Activated T-helper 17 cell treated with anti-CD3 and anti-CD28 coated beads, Interleukin-2, amount 50 U/mL, for 72 hours (primary cell): ENCODE results near the gene GRIN3B. TPM values are rescaled to one million over a fixed set of nuclear protein-coding genes. Genes with fewer than 3 reads are reported as not detected.

Source experiments
- ATAC-seq: fragments of 150-1000 bp; cut with Tn5 transposase; replicated peaks from 2 replicates; pipeline ENCODE4 v1.10.0; 2021; ENCODE audit warnings: mild to moderate bottlenecking, moderate library complexity
- H3K27ac Mint-ChIP-seq: one replicate; pipeline ENCODE4 v1.8.0; 2022; ENCODE audit warnings: mixed read lengths
- H3K27me3 Mint-ChIP-seq: one replicate; pipeline ENCODE4 v1.8.0; 2022; ENCODE audit warnings: mixed read lengths
- H3K36me3 Mint-ChIP-seq: one replicate; pipeline ENCODE4 v1.8.0; 2022; ENCODE audit warnings: low read depth, mild to moderate bottlenecking, mixed read lengths
- H3K4me1 Mint-ChIP-seq: one replicate; pipeline ENCODE4 v1.8.0; 2022; ENCODE audit warnings: mixed read lengths
- H3K4me3 Mint-ChIP-seq: one replicate; pipeline ENCODE4 v1.8.0; 2022; ENCODE audit warnings: mild to moderate bottlenecking, mixed read lengths
- H3K9me3 Mint-ChIP-seq: one replicate; pipeline ENCODE4 v1.8.0; 2022; ENCODE audit warnings: mixed read lengths
- total RNA-seq, 2 donors: library from RNA; stranded (reverse); gene quantifications; one replicate each; pipeline ENCODE4 v1.2.3, GENCODE V29; 2022

GRIN3B gene
- total RNA-seq, 2 donors from 2014 or later: 0.21 TPM; not detected in 1

GRCh38 chr19:961866-962620 lies 38.2 kb upstream of the GRIN3B start:
- H3K36me3 Mint-ChIP-seq: peaks cover 35% of the 10 kb centered on the region
- H3K4me3 Mint-ChIP-seq: no peak overlapping the region
- no peak for ATAC-seq
- peaks cover 9% of the 10 kb centered on the region for H3K4me1 Mint-ChIP-seq
- peak overlapping the region; percentile 46 for H3K27ac Mint-ChIP-seq
- no peaks in the 10 kb centered on the region for H3K9me3 Mint-ChIP-seq
- H3K27me3 Mint-ChIP-seq: no peaks in the 10 kb centered on the region

DNA sequence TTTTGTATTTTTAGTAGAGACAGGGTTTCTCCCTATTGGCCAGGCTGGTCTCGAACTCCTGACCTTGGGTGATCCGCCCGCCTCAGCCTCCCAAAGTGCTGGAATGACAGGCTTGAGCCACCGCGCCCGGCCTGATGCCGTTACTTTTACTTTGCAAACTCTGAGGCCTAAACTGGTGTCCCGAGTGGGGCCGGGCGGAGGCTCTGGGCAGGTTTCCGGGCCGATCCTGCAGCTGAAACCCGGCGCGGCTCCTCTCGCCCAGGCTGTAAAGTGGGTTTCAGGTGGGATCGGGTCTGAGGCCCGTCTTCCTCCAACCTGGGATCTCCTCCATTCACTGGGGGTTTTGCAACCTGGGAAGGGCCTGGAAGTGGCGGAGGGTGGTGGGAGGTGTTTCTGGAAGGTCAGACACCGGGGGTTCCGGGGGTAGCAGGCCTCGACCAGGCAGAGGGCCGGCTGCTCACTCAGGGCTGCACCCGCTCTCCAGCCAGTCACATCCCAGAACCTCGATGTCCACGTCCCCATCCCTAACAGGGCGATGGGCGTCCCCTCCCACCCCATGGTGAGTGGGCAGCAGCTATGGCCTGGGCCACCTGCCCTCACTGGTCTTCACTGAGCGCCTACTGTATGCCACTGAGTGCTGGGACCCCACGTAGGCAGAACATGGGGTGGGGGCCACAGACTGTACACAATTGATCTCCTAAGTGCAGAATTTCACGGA lies 37.4 kb upstream of the GRIN3B start:
- Mint-ChIP-seq H3K4me3 (no peak overlapping the region), H3K27me3 (no peaks in the 10 kb centered on the region), H3K4me1 (peaks cover 9% of the 10 kb centered on the region), H3K9me3 (no peaks in the 10 kb centered on the region), H3K27ac (no peak overlapping the region), H3K36me3 (peaks cover 42% of the 10 kb centered on the region)
- ATAC-seq: no peak

DNA sequence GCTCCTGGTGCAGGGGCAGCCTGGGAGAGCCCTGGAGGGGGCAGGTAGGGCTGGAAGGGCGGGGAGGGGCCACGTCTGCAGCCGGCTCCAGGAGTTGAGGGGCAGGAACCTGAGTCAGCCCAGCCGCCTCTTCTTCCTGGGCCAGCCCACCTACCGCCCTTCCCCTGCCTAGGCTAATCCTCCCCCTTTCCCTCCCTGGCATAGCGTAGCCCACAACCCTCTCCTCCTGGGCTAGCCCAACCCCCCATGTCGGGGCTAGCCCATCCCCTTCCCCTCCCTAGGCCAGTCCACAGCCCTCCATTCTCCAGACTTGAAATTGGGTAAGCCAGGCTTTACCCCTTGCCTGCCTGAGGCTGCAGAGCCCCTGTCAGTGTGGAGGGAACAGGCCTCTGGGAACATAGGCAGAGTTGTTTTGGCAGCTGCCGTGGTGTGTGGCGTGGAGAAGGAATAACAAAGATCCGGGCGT lies 36.7 kb upstream of the GRIN3B start:
- no peak overlapping the region for H3K4me3 Mint-ChIP-seq
- no peak for ATAC-seq
- peaks cover 49% of the 10 kb centered on the region for H3K36me3 Mint-ChIP-seq
- no peaks in the 10 kb centered on the region for H3K9me3 Mint-ChIP-seq
- H3K27me3 Mint-ChIP-seq: no peaks in the 10 kb centered on the region
- H3K27ac Mint-ChIP-seq: no peak overlapping the region
- peaks cover 9% of the 10 kb centered on the region for H3K4me1 Mint-ChIP-seq

DNA sequence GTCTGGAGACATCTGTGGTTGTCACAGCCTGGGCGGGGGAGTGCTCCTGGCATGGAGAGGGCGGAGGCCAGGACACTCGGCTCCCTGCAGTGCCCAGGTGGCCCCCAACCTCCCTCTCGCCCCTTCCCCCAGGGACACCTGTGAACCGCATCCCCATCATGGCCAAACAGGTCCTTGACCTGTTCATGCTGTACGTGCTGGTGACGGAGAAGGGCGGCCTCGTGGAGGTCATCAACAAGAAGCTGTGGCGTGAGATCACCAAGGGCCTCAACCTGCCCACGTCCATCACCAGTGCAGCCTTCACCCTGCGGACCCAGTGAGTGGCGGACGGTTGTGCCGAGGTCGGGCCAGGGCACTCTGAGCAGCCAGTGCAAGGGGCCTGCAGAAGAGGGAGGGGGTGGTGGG lies 36.1 kb upstream of the GRIN3B start:
- H3K4me1 Mint-ChIP-seq: peaks cover 5% of the 10 kb centered on the region
- no peak overlapping the region for H3K27ac Mint-ChIP-seq
- H3K27me3 Mint-ChIP-seq: no peaks in the 10 kb centered on the region
- no peak for ATAC-seq
- no peaks in the 10 kb centered on the region for H3K9me3 Mint-ChIP-seq
- H3K4me3 Mint-ChIP-seq: no peak overlapping the region
- H3K36me3 Mint-ChIP-seq: peaks cover 50% of the 10 kb centered on the region

DNA sequence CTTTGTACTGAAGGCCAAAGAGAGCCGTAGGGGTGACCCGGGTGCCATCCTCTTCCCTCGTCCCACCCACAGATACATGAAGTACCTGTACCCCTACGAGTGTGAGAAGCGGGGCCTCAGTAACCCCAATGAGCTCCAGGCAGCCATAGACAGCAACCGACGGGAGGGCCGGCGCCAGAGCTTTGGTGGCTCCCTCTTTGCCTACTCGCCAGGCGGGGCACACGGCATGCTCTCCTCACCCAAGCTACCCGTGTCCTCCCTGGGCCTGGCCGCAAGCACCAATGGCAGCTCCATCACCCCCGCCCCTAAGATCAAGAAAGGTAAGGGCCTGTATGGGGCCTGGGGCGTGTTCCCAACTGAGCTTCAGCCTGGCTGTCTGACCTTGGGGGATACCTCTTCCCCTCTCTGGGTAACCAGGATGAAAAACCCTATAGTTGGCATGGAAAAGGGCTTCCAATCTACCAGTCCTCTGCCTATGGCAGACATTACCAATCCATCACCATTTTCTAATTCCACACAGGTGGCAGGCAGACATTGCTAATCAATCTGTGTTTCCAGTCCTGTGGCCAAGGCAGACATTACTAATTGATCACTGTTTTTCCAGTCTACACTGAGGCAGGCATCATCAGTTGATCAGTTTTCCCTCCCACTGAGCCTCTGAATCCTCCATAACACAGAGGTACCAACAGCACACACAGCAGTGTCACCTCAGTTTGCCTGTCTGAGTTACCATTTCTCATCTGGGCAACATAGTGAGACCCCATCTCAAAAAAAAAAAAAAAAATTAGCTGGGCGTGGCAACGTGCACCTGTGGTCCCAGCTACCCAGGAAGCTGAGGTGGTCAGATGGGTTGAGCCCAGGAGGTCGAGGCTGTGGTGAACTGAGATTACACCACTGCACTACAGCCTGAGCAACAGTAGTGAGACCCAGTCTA lies 35.2 kb upstream of the GRIN3B start:
- no peak overlapping the region for H3K4me3 Mint-ChIP-seq
- H3K36me3 Mint-ChIP-seq: peaks cover 54% of the 10 kb centered on the region
- peaks cover 5% of the 10 kb centered on the region for H3K4me1 Mint-ChIP-seq
- no peaks in the 10 kb centered on the region for H3K9me3 Mint-ChIP-seq
- no peak overlapping the region for H3K27ac Mint-ChIP-seq
- ATAC-seq: no peak
- no peaks in the 10 kb centered on the region for H3K27me3 Mint-ChIP-seq

- H3K9me3 Mint-ChIP-seq: no peaks in the 10 kb centered on the region
- no peak overlapping the region for H3K27ac Mint-ChIP-seq
- H3K4me1 Mint-ChIP-seq: peaks cover 5% of the 10 kb centered on the region
- H3K36me3 Mint-ChIP-seq: peaks cover 70% of the 10 kb centered on the region
- no peaks in the 10 kb centered on the region for H3K27me3 Mint-ChIP-seq
- H3K4me3 Mint-ChIP-seq: no peak overlapping the region
- ATAC-seq: no peak
Observed at GRCh38 chr19:966485-967088, 33.6 kb upstream of the GRIN3B start.

GRCh38 chr19:970695-971094 lies 29.5 kb upstream of the GRIN3B start:
- H3K36me3 Mint-ChIP-seq: peaks cover 70% of the 10 kb centered on the region
- H3K4me3 Mint-ChIP-seq: no peak overlapping the region
- H3K27ac Mint-ChIP-seq: no peak overlapping the region
- H3K27me3 Mint-ChIP-seq: no peaks in the 10 kb centered on the region
- H3K9me3 Mint-ChIP-seq: no peaks in the 10 kb centered on the region
- ATAC-seq: no peak
- no peaks in the 10 kb centered on the region for H3K4me1 Mint-ChIP-seq

GRCh38 chr19:971795-972194 lies 28.4 kb upstream of the GRIN3B start:
- no peaks in the 10 kb centered on the region for H3K4me1 Mint-ChIP-seq

GRCh38 chr19:972281-972680 lies 27.9 kb upstream of the GRIN3B start:
- Mint-ChIP-seq H3K4me1 (no peaks in the 10 kb centered on the region), H3K36me3 (peaks cover 55% of the 10 kb centered on the region), H3K27me3 (no peaks in the 10 kb centered on the region), H3K9me3 (no peaks in the 10 kb centered on the region), H3K27ac (no peak overlapping the region), H3K4me3 (no peak overlapping the region)
- ATAC-seq: no peak

More at GRCh38 chr19:971795-972194, 28.4 kb upstream of the GRIN3B start:
- Mint-ChIP-seq H3K36me3 (peaks cover 59% of the 10 kb centered on the region), H3K4me3 (no peak overlapping the region), H3K27me3 (no peaks in the 10 kb centered on the region), H3K9me3 (no peaks in the 10 kb centered on the region), H3K27ac (no peak overlapping the region)
- ATAC-seq: no peak

DNA sequence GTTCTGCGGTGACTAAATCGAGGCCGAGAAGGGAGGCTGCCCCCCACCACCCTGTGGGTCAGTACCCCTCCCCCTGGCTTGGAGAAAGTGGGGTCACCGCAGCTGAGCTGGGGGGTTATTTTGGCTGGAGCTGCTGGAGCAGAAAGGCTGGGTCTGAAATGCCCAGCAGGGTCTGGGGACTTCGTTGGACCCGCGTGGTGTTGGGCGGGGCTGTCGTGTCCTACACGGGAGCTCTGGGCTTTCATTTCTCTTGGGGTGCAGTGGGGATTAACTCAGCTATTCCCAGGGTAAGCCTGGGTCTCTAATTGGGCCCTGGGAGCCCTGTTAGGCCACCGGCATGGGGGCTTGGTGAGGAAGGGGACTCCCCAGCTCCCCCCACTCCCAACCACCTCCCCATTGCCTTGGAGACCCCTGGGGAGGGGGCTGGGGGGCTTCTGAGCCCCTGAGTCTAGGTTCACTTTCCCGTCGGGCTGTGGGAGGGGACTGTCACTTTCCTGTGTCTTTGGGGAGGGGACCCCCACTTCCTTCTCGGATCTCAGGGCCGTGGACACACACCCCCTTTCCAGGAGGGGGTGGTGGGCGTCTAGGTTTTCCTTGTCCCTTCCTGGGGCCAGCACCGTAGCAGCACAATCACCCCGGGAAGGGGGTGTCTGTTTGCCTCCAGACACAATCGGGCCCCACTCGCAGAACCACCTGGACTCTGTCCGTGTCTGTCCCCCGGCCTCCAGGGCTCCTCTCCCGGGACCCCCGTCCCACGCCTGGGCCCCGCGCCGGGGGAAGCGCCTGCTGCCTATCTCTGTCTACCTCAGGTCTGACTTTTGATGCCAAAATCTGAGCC lies 26.3 kb upstream of the GRIN3B start:
- Mint-ChIP-seq H3K4me1 (no peaks in the 10 kb centered on the region), H3K36me3 (peaks cover 38% of the 10 kb centered on the region), H3K27ac (no peak overlapping the region), H3K9me3 (no peaks in the 10 kb centered on the region), H3K27me3 (no peaks in the 10 kb centered on the region), H3K4me3 (no peak overlapping the region)
- no peak for ATAC-seq

DNA sequence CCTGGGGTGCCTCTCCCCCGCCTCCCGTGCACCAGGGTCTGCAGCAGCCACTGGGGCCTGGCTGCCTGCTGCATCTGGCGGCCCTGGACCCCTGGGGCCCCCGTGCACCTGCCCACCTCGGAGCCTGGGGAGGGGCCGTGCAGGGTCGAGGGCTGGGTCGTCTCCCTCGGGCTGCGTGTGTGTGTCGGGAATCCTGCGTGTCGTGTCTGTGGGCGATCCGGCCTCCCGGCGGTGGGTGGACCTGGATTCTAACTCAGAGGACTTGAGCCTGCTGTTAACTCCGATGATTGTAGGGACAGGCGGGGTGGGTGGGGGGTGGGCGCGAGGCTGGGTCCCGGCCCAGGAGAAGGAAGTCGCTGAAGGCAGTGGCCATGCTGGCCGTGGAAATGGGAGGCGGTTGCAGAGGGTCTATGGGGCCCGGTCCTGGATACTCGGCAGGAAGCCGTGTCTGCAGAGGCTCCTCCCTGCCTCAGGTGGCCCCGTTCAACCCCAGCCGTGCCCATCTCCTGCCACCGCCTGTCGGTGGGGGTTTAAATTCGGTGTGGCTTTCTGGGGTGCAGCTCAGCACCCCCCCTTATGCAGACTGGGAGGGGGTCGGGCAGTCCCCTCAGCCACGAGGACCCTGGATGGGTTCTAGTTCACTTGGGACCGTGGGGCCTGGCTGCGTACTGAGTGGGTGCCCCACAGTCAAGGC lies 25.5 kb upstream of the GRIN3B start:
- H3K4me3 Mint-ChIP-seq: no peak overlapping the region
- peaks cover 30% of the 10 kb centered on the region for H3K36me3 Mint-ChIP-seq
- H3K9me3 Mint-ChIP-seq: no peaks in the 10 kb centered on the region
- no peak for ATAC-seq
- H3K27ac Mint-ChIP-seq: no peak overlapping the region
- no peaks in the 10 kb centered on the region for H3K27me3 Mint-ChIP-seq
- H3K4me1 Mint-ChIP-seq: no peaks in the 10 kb centered on the region

DNA sequence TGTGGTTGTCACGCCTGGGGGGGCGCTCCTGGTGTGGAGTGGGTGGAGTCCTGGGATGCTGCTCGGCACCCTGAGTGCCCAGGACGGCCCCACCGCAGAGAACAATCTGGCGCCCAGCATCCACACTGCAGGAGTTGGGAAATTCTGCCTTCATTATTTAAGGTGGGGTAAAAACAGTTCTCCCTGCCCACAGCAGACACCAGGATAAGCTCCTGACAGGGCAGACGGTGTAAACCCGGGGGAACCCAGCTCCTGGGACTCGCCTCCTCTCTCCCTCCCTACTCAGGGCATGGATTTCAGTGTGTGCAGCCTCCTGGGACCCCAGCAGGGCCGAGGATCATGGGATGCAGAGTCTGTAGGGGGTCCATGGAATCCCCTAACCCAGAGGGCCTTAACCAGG lies 23.7 kb upstream of the GRIN3B start:
- H3K27me3 Mint-ChIP-seq: no peaks in the 10 kb centered on the region
- ATAC-seq: peak; percentile 25
- no peaks in the 10 kb centered on the region for H3K4me1 Mint-ChIP-seq
- no peak overlapping the region for H3K27ac Mint-ChIP-seq
- peaks cover 13% of the 10 kb centered on the region for H3K36me3 Mint-ChIP-seq
- no peaks in the 10 kb centered on the region for H3K9me3 Mint-ChIP-seq
- no peak overlapping the region for H3K4me3 Mint-ChIP-seq

GRCh38 chr19:977058-977464 lies 23.2 kb upstream of the GRIN3B start:
- no peak overlapping the region for H3K27ac Mint-ChIP-seq
- ATAC-seq: peak; percentile 36
- H3K36me3 Mint-ChIP-seq: peaks cover 7% of the 10 kb centered on the region
- H3K4me3 Mint-ChIP-seq: no peak overlapping the region
- H3K27me3 Mint-ChIP-seq: no peaks in the 10 kb centered on the region
- H3K9me3 Mint-ChIP-seq: no peaks in the 10 kb centered on the region
- no peaks in the 10 kb centered on the region for H3K4me1 Mint-ChIP-seq
